Trophoblast cell (in vitro differentiated cells and primary cell): ENCODE data around the gene FGG.
"Not testable (repeated sequence)": the region's sequence is repeated elsewhere in the genome, so short reads cannot be mapped to it uniquely, and the experiment has no call there.

Experiments
- DNase-seq, 2 donors: peaks; one replicate each; pipeline ENCODE4 v3.0.0-alpha.2; 2016
- H2AFZ ChIP-seq: 2 replicates; pipeline ENCODE4 v1.6.1; 2013; ENCODE audit warnings: low read length, moderate library complexity, mild to moderate bottlenecking; ENCODE audit not compliant: insufficient read depth, poor library complexity
- H2AK5ac ChIP-seq: 2 replicates; pipeline ENCODE4 v1.6.1; 2013; ENCODE audit warnings: mild to moderate bottlenecking, low read length
- H2BK120ac ChIP-seq: 2 replicates; pipeline ENCODE4 v1.6.1; 2013; ENCODE audit warnings: low read length, mild to moderate bottlenecking, moderate library complexity; ENCODE audit not compliant: insufficient read depth, poor library complexity
- H2BK12ac ChIP-seq: 2 replicates; pipeline ENCODE4 v1.6.1; 2013; ENCODE audit warnings: mild to moderate bottlenecking, low read length, moderate library complexity
- H2BK5ac ChIP-seq: 2 replicates; pipeline ENCODE4 v1.6.1; 2013; ENCODE audit warnings: low read length, low read depth, moderate library complexity, mild to moderate bottlenecking; ENCODE audit not compliant: poor library complexity
- H3K14ac ChIP-seq: 2 replicates; pipeline ENCODE4 v1.6.1; 2013; ENCODE audit warnings: mild to moderate bottlenecking, low read length
- H3K18ac ChIP-seq: 2 replicates; pipeline ENCODE4 v1.6.1; 2013; ENCODE audit warnings: mild to moderate bottlenecking, low read length
- H3K23ac ChIP-seq: 2 replicates; pipeline ENCODE4 v1.6.1; 2013; ENCODE audit warnings: low read length
- H3K27ac ChIP-seq: 2 replicates; pipeline ENCODE4 v1.5.1; 2013; ENCODE audit warnings: low read depth, mild to moderate bottlenecking, inconsistent platforms, low read length, moderate library complexity
- H3K27me3 ChIP-seq: 2 replicates; pipeline ENCODE4 v1.6.1; 2013; ENCODE audit warnings: inconsistent platforms, mild to moderate bottlenecking, low read length, moderate library complexity; ENCODE audit not compliant: insufficient read depth
- H3K36me3 ChIP-seq, 2 experiments: 1 replicate in 1 of 2; 2 replicates in 1 of 2; pipeline ENCODE4 v1.6.1; 2013; ENCODE audit warnings: low read length in 2 of 2, mild to moderate bottlenecking in 2 of 2, moderate library complexity in 1 of 2; ENCODE audit not compliant: insufficient read depth in 2 of 2, control insufficient read depth in 1 of 2
- H3K4ac ChIP-seq: 2 replicates; pipeline ENCODE4 v1.6.1; 2013; ENCODE audit warnings: low read depth, mild to moderate bottlenecking, low read length, moderate library complexity
- H3K4me1 ChIP-seq, 2 experiments: 1 replicate in 1 of 2; 2 replicates in 1 of 2; pipeline ENCODE4 v1.6.1; 2013; ENCODE audit warnings: low read length in 2 of 2, mild to moderate bottlenecking in 2 of 2, moderate library complexity in 1 of 2; ENCODE audit not compliant: insufficient read depth in 2 of 2, control insufficient read depth in 1 of 2
- H3K4me2 ChIP-seq: 2 replicates; pipeline ENCODE4 v1.6.1; 2013; ENCODE audit warnings: inconsistent platforms, mild to moderate bottlenecking, low read length, moderate library complexity
- H3K4me3 ChIP-seq: 2 replicates; pipeline ENCODE4 v1.5.1; 2013; ENCODE audit warnings: mild to moderate bottlenecking, low read depth, low read length, inconsistent platforms
- H3K79me1 ChIP-seq: one replicate; pipeline ENCODE4 v1.6.1; 2013; ENCODE audit warnings: low read length
- H3K79me2 ChIP-seq: 2 replicates; pipeline ENCODE4 v1.6.1; 2013; ENCODE audit warnings: low read length, mild to moderate bottlenecking; ENCODE audit not compliant: control insufficient read depth, insufficient read depth, poor library complexity
- H3K9ac ChIP-seq: 2 replicates; pipeline ENCODE4 v1.6.1; 2013; ENCODE audit warnings: mild to moderate bottlenecking, low read length
- H3K9me3 ChIP-seq: 2 replicates; pipeline ENCODE4 v1.6.1; 2013; ENCODE audit warnings: low read depth, mild to moderate bottlenecking, control low read depth, inconsistent platforms, low read length; ENCODE audit not compliant: insufficient read depth
- H4K12ac ChIP-seq: 2 replicates; pipeline ENCODE4 v1.6.1; 2013; ENCODE audit warnings: low read depth, mild to moderate bottlenecking, low read length, moderate library complexity
- H4K8ac ChIP-seq: 2 replicates; pipeline ENCODE4 v1.6.1; 2013; ENCODE audit warnings: low read depth, mild to moderate bottlenecking, low read length, moderate library complexity
- H4K91ac ChIP-seq: one replicate; pipeline ENCODE4 v1.6.1; 2013; ENCODE audit warnings: low read depth, mild to moderate bottlenecking, low read length, moderate library complexity
- WGBS: extraction: QIAGEN DNeasy Blood & Tissue Kit; methylation state at CpG from one replicate; pipeline ENCODE4 v1.1.7; 2013; ENCODE audit warnings: missing lambda C conversion rate; ENCODE audit not compliant: insufficient read length, insufficient coverage; ENCODE audit errors: extremely low coverage; 5-methylcytosine and 5-hydroxymethylcytosine counted together

Gene FGG

GRCh38 chr4:154594343-154594742 is 18.1 kb downstream of the FGG start:
- not testable (repeated sequence) for H3K9ac ChIP-seq, H3K4ac ChIP-seq, H2AK5ac ChIP-seq, H2BK5ac ChIP-seq, H4K91ac ChIP-seq, H2BK120ac ChIP-seq, H3K4me2 ChIP-seq, H3K79me1 ChIP-seq, H3K14ac ChIP-seq, H3K27me3 ChIP-seq, H3K79me2 ChIP-seq, H2AFZ ChIP-seq, H2BK12ac ChIP-seq, DNase-seq, H4K8ac ChIP-seq, H4K12ac ChIP-seq, H3K23ac ChIP-seq, H3K4me1 ChIP-seq, H3K18ac ChIP-seq, H3K36me3 ChIP-seq, H3K9me3 ChIP-seq, H3K4me3 ChIP-seq, H3K27ac ChIP-seq
- WGBS, result no CpG with 5 or more reads among the region's 3 CpGs

- no peak overlapping the region for H4K8ac ChIP-seq
- H3K27me3 ChIP-seq, result no peaks in the 10 kb centered on the region
- H3K4me3 ChIP-seq, result no peak overlapping the region
- no peak overlapping the region for H4K12ac ChIP-seq
- H3K36me3 ChIP-seq, result no peaks in the 10 kb centered on the region
- no peak overlapping the region for H3K23ac ChIP-seq
- H3K79me2 ChIP-seq, result no peaks in the 10 kb centered on the region
- H2AFZ ChIP-seq, result no peak overlapping the region
- H3K9ac ChIP-seq, result no peak overlapping the region
- DNase-seq, result no peak
- WGBS, result no CpG with 5 or more reads among the region's 2 CpGs
- no peak overlapping the region for H3K4ac ChIP-seq
- no peak overlapping the region for H3K27ac ChIP-seq
- no peaks in the 10 kb centered on the region for H3K4me1 ChIP-seq
- no peak overlapping the region for H2BK12ac ChIP-seq
- H3K4me2 ChIP-seq, result no peak overlapping the region
- no peak overlapping the region for H2BK5ac ChIP-seq
- no peak overlapping the region for H3K14ac ChIP-seq
- no peaks in the 10 kb centered on the region for H3K9me3 ChIP-seq
- H2AK5ac ChIP-seq, result no peak overlapping the region
- H2BK120ac ChIP-seq, result no peak overlapping the region
- no peak overlapping the region for H4K91ac ChIP-seq
- no peak overlapping the region for H3K18ac ChIP-seq
- no peaks in the 10 kb centered on the region for H3K79me1 ChIP-seq
These were observed 18.6 kb downstream of the FGG start for GRCh38 chr4:154593868-154594267.

- Histone ChIP-seq H4K12ac (no peak overlapping the region), H2AFZ (no peak overlapping the region), H3K14ac (no peak overlapping the region), H4K91ac (no peak overlapping the region), H3K79me2 (no peaks in the 10 kb centered on the region), H3K4me1 (no peaks in the 10 kb centered on the region), H3K9ac (no peak overlapping the region), H2BK120ac (no peak overlapping the region), H3K27ac (no peak overlapping the region), H2AK5ac (no peak overlapping the region), H3K79me1 (no peaks in the 10 kb centered on the region), H2BK5ac (no peak overlapping the region), H3K4me3 (no peak overlapping the region), H3K9me3 (no peaks in the 10 kb centered on the region), H3K27me3 (no peaks in the 10 kb centered on the region), H3K4me2 (no peak overlapping the region), H3K23ac (no peak overlapping the region), H3K4ac (no peak overlapping the region), H2BK12ac (no peak overlapping the region), H3K18ac (no peak overlapping the region), H4K8ac (no peak overlapping the region), H3K36me3 (no peaks in the 10 kb centered on the region)
- no CpG with 5 or more reads among the region's 3 CpGs for WGBS
- no peak for DNase-seq
These were observed 20.6 kb downstream of the FGG start for GRCh38 chr4:154591890-154592289.

GRCh38 chr4:154590329-154591006 is 22.0 kb downstream of the FGG start, which contains the start of gene FGA:
TSS of gene FGA (minus strand) at chr4:154590742. CDS start at chr4:154590687, 55 bp downstream.
- no peak within 1 kb of the TSS for H3K27ac ChIP-seq
- no peak within 1 kb of the TSS for H3K4me2 ChIP-seq
- no peak within 1 kb of the TSS for H4K12ac ChIP-seq
- H3K9ac ChIP-seq, result no peak within 1 kb of the TSS
- H3K79me2 ChIP-seq, result no peaks in the 10 kb centered on the region
- H3K18ac ChIP-seq, result no peak within 1 kb of the TSS
- H2BK12ac ChIP-seq, result no peak within 1 kb of the TSS
- H4K91ac ChIP-seq, result no peak within 1 kb of the TSS
- H3K36me3 ChIP-seq, result no peaks in the 10 kb centered on the region
- H3K4me3 ChIP-seq, result no peak within 1 kb of the TSS
- no peaks in the 10 kb centered on the region for H3K9me3 ChIP-seq
- H4K8ac ChIP-seq, result no peak within 1 kb of the TSS
- no peak within 1 kb of the TSS for H2AK5ac ChIP-seq
- H2AFZ ChIP-seq, result no peak within 1 kb of the TSS
- no peak within 1 kb of the TSS for H2BK120ac ChIP-seq
- no peak within 1 kb of the TSS for H3K23ac ChIP-seq
- no peaks in the 10 kb centered on the region for H3K79me1 ChIP-seq
- no peak within 1 kb of the TSS for H2BK5ac ChIP-seq
- no peak within 1 kb of the TSS for H3K14ac ChIP-seq
- no peak within 1 kb of the TSS for H3K4ac ChIP-seq
- no peaks in the 10 kb centered on the region for H3K27me3 ChIP-seq
- DNase-seq, result no peak
- no peaks in the 10 kb centered on the region for H3K4me1 ChIP-seq
- no CpG with 5 or more reads among the region's 3 CpGs for WGBS
